Stimulated activated naive CD4-positive, alpha-beta T cell treated with Interleukin-2 at 50 U/mL for 16 hours (primary cell): ENCODE data around the gene MRPL50.

Experiments
- DNase-seq: peaks from one replicate; lab custom pipeline; 2025; lab: John Stamatoyannopoulos, UW

Gene MRPL50

GRCh38 chr9:101398068-101398929 lies at the start of gene MRPL50, which contains the start of gene ZNF189:
TSS of gene MRPL50 (minus strand) at chr9:101398618. CDS start at chr9:101398592, 26 bp downstream.
TSS of gene ZNF189 (plus strand) at chr9:101398851. CDS start at chr9:101399157, 306 bp downstream.
- peak; percentile 98 for DNase-seq

GRCh38 chr9:101446732-101447131 lies 48.3 kb upstream of the MRPL50 start:
- DNase-seq, result no peak

DNA sequence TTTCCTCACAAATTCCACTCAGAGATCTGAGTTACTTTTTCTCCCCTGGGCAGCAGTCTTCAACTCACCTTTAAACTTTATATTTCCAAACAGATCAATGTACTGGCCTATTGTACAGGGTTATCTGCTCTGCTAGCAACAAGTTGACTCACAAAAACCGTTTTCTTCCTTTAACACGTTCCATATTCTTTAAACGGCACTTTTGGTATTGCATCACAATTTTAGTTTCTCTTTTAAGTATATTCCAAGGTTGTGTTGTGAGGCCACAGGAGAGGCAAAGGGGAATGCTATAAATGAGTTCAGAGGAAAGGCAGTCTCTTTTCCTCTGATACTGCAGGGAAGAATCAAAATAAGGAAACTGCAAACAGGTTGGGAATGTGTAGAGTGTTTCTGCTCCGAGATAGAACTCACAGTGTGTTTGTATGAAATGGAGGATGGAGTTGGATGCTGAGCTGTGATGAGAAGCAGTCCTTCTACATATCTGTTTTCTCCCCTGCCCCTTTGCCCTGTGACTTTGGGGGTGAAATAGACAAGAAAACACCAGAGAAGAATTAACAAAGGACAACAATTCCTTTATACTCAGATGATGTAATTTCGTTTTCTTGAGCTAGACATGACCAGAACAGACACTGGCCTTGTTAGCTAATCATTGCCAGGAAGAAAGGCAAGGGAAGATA lies 47.1 kb upstream of the MRPL50 start:
- DNase-seq, result no peak

DNA sequence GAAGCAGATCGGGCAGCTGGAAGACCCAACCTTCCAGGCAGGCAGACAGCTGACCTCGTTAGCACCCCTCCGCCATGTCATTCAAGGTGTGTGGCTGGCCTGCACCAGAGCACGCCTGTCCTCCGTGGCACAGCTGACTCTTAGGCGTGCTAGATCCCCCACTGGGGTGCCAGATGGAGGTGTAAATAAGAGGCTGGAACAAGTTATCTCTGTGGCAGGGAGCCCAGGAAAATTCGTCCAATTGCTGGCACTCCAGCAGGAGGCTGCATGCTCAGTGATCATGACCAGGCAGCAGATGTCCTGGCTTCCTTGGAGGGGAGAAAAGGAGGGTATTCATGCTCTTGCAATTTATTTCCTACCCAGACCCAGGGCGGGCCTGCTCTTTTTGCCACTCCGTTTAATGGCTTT lies 45.0 kb upstream of the MRPL50 start:
- no peak for DNase-seq

- no peak for DNase-seq
These were observed 44.3 kb upstream of the MRPL50 start for GRCh38 chr9:101442736-101443135.

DNA sequence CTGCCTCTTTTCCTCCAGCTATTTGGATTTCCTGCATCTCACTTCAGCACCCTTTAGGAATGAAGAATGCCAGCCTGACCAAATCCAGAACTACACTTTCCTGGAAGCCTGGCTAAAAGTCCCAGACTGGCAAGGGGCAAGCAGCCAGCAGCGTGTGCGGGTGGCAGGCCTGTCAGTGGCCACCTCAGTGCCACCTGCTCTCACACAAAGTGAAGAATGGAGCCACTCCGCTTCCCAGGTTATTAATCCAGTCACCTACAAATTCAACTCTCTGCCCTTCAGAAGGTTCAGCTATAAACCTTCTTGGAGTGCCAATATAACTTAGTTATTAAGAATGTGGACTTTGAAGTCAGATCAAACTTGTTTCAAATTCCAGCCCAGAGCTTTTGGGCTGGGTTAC lies 43.9 kb upstream of the MRPL50 start:
- DNase-seq, result no peak

DNA sequence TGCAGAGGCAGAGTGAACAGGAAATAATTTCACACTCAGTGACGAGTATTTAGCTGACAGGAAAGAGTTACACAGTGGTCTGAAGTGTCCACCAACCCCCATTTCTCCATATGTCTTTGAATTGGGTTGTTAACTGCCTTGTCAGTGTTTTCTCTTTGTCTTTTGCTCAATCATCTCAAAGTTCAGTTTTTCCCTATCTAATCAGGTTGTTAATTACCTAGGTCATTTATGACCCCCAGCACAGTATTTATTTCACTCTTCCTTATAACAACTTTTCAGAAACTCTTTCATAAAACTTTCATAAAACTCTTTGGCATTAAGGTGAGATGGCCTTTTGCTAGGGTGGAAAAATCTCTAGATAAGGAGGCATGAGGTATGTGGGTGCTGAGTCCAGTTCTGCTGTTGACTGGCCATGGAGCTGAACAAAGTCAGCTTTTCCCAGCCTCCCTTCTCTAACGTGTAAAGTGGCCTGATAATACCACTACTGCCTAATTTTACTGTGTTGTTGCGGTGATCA lies 42.4 kb upstream of the MRPL50 start:
- no peak for DNase-seq

DNA sequence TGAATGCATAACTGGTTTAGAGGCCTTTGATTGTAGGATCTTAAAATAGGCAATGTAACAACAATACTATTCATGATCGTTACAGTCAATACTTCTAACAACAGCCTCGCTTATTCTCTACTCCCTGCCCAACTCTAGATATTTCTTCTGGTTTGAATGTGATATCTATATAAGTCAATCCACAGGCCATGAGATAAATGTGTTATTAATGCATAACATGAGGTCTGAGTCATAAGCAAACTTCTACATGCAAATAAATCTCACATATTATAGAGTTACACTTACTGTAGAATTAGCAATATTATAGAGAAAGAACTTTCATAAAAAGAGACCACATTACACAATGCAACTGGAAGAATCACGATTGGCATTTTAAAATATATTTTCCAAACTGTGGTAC lies 40.1 kb upstream of the MRPL50 start:
- DNase-seq, result no peak

GRCh38 chr9:101437806-101438232 lies 39.4 kb upstream of the MRPL50 start:
- DNase-seq, result no peak

GRCh38 chr9:101435601-101436079 lies 37.2 kb upstream of the MRPL50 start, which contains the start of gene ALDOB:
TSS of gene ALDOB (minus strand) at chr9:101435774. CDS start at chr9:101430887, 4,887 bp downstream.
- no peak for DNase-seq

DNA sequence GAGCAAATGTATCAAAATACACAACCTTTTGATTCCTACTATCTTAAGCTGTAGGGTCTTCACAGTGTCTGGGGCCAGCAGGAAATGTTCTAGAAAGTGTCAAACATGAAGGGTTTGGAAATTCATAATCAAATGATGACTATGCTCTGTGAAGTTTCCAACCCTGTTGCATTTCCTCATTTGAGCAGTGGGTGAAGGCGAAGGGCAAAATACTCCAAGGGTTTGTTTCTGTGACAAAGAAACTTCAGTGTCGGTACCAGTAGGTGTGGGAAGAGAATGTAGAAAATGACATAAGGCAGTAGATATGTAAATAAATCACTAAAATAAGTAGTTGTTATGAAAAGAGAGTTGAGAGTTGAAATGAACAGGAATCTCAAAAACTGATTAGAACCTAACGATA lies 36.6 kb upstream of the MRPL50 start:
- DNase-seq, result no peak

- no peak for DNase-seq
These were observed 34.8 kb upstream of the MRPL50 start for GRCh38 chr9:101433229-101433628.

DNA sequence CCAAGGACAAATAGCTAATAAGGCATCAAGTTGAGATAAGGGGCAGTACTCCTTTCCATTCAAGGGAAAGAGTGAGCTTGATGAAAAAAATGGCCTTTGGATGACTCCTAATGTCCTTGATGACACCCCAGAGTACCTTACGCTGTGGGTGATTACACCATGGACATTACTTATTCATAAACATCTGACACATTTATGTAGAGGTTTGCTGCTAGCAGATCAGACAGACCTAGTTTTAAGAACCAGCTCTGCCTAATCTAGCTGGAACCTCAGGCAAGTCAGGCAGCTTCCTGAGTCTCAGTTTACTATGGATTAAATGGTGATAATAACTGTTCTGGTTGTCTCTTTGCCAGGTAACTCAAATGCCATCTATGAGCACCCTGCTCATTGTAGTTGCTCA lies 34.3 kb upstream of the MRPL50 start:
- DNase-seq, result no peak

- no peak for DNase-seq
These were observed 33.8 kb upstream of the MRPL50 start for GRCh38 chr9:101432171-101432570.

GRCh38 chr9:101429736-101430135 lies 31.3 kb upstream of the MRPL50 start:
- no peak for DNase-seq

- no peak for DNase-seq
These were observed 30.5 kb upstream of the MRPL50 start for GRCh38 chr9:101428909-101429308.

DNA sequence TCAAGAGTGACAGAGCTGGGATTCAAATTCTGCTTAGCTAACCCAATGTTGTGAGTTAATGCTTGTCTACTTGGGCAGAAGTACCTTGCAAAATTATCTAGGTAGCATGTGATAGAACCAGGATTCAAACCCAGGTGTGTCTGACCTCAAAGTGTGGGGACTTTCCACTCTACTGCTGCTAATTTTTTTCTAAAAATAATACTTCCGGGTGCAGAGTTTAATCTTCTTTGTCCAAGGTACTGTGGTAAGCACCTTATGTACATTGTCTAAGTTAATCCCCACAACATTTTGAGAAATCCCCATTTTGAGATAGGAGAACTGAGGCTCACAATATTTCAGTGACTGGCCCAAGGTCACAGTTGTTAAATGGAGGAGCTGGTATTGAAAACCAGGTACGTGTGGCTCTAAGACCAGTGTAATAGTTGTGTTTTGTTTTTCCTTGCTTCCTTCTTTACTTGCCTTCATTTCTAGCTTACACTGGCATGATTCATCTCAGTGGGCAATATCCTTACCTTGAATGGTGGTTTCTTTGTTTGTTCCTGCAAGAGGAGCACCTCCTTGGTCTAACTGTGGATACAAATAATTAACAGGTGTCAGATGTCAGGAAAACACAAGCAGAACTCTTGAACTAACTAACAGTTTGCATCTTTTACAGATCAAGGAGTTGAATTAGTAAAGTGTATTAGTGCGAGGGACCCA lies 29.7 kb upstream of the MRPL50 start:
- no peak for DNase-seq

GRCh38 chr9:101427358-101427757 lies 28.9 kb upstream of the MRPL50 start:
- no peak for DNase-seq

DNA sequence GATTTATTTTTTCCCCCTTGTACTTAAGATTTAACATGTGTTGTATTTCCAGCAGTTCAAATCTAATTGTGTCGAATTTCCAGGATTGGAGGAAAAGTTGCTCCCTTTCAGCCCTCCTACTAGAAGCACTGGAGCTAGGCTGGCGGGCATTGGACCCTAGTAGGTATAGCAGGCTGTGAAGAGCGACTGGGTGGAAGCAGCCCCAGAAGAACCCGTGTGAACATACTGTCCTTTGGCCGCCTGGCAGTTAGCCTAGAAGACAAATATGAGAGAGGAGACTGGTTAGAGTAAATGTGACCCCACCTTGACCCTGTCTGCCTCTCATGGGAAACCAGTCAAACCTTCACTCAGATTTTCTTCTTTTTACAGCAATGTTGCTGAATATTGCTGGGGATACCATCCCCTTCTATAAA lies 23.2 kb upstream of the MRPL50 start:
- no peak for DNase-seq

DNA sequence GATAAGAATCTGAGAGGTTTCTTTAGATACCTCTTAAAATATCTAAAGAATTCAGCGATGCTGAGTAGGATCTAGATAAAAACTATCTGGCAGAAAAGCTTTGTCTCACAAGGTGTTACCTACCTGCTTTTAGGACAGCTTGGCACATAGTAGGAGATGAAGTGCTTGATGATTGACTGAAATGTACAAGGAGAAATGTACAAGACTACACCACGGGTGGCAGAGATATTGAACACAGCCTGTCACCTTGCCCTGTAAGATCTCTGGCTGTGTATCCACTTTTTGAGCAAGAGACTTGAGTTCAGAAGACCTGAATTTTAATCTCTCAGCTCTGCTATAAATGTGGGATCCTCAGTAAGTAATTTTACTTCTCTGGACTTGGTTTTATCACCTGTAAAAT lies 21.4 kb upstream of the MRPL50 start:
- DNase-seq, result no peak

GRCh38 chr9:101418518-101419430 lies 20.4 kb upstream of the MRPL50 start:
- DNase-seq, result no peak
